Caco-2 (cell line): Measurements from ENCODE around the gene OSBPL5. TPM values are rescaled to one million over a fixed set of nuclear protein-coding genes. Genes with fewer than 3 reads are reported as not detected.

Experiments used
- BruUV-seq: library from RNA; stranded (reverse); fragments of 400-500 nt; replicated peaks from 2 replicates; lab custom pipeline; 2021; lab: Mats Ljungman, UMichigan
- CTCF ChIA-PET: fragments of 300-600 bp; sonication (Branson Sonifier 250); formaldehyde crosslinking; loops from one replicate; lab custom pipeline; 2022; ENCODE audit warnings: antibody characterized with exemption; lab: Charles Lee
- POLR2A ChIA-PET: fragments of 300-600 bp; sonication (Branson Sonifier 250); formaldehyde crosslinking; loops from one replicate; lab custom pipeline; 2022; ENCODE audit warnings: antibody characterized with exemption; lab: Charles Lee
- DNase-seq, 2 experiments: peaks; one replicate each; pipeline versions ENCODE4 v3.0.0 to v3.0.0-alpha.2; 2020 to 2022
- H3K27me3 ChIP-seq: replicated peaks from 2 replicates; pipeline ENCODE4 v1.6.0; 2011; ENCODE audit warnings: low read length; ENCODE audit not compliant: control insufficient read depth, insufficient read depth
- H3K36me3 ChIP-seq: 2 replicates; pipeline ENCODE4 v1.5.1; 2011; ENCODE audit warnings: low read length; ENCODE audit not compliant: control insufficient read depth, insufficient read depth
- H3K4me1 ChIP-seq: fragments of 250-450 bp; sonication (Bioruptor Pico); 2 replicates; pipeline ENCODE4 v1.5.1; 2020; ENCODE audit warnings: mild to moderate bottlenecking
- H3K4me3 ChIP-seq: 2 replicates; pipeline ENCODE4 v1.5.1; 2011; ENCODE audit warnings: low read depth, mild to moderate bottlenecking, control low read depth, low read length
- H3K9me3 ChIP-seq: fragments of 250-450 bp; sonication (Bioruptor Pico); 2 replicates; pipeline ENCODE4 v1.5.1; 2020; ENCODE audit warnings: mild to moderate bottlenecking, moderate library complexity
- H3K27ac Mint-ChIP-seq: one replicate; pipeline ENCODE4 v1.8.0; 2022; ENCODE audit warnings: mixed read lengths; ENCODE audit not compliant: unreplicated experiment
- H3K27me3 Mint-ChIP-seq: one replicate; pipeline ENCODE4 v1.8.0; 2022; ENCODE audit warnings: mixed read lengths; ENCODE audit not compliant: insufficient read depth, unreplicated experiment
- H3K36me3 Mint-ChIP-seq: one replicate; pipeline ENCODE4 v1.8.0; 2022; ENCODE audit warnings: mild to moderate bottlenecking, mixed read lengths; ENCODE audit not compliant: insufficient read depth, unreplicated experiment
- H3K4me1 Mint-ChIP-seq: one replicate; pipeline ENCODE4 v1.8.0; 2022; ENCODE audit warnings: low read depth, mixed read lengths; ENCODE audit not compliant: unreplicated experiment
- H3K4me3 Mint-ChIP-seq: one replicate; pipeline ENCODE4 v1.8.0; 2022; ENCODE audit warnings: mild to moderate bottlenecking, moderate library complexity, mixed read lengths; ENCODE audit not compliant: unreplicated experiment
- H3K9me3 Mint-ChIP-seq: one replicate; pipeline ENCODE4 v1.8.0; 2022; ENCODE audit warnings: mixed read lengths; ENCODE audit not compliant: unreplicated experiment
- intact Hi-C: fragments of 100-400 bp; cut with micrococcal nuclease; formaldehyde crosslinking; loops from one replicate; pipeline ENCODE4 v1.10.0; 2022; ENCODE audit not compliant: unreplicated experiment
- total RNA-seq: library from RNA; stranded (reverse); gene quantifications from 2 replicates; pipeline ENCODE4 v1.2.3, GENCODE V29; 2022
- TF ChIP-seq, protein P1 (sequence below), 2 experiments: fragments of 200-600 bp in 1 of 2; IDR thresholded peaks; 1 replicate in 1 of 2; 2 replicates in 1 of 2; pipeline versions ENCODE4 v1.5.1 to v1.8.0; 2011 to 2022; ENCODE audit warnings: antibody characterized with exemption in 1 of 2, control low read depth in 1 of 2, inconsistent platforms in 1 of 2, low read depth in 1 of 2, low read length in 1 of 2, mild to moderate bottlenecking in 1 of 2, moderate library complexity in 1 of 2; ENCODE audit not compliant: insufficient read depth in 1 of 2, severe bottlenecking in 1 of 2, unreplicated experiment in 1 of 2

The OSBPL5 gene
- total RNA-seq, 1 experiment from 2014 or later: 4.9 TPM

GRCh38 chr11:3208272-3208671, 43.2 kb upstream of the OSBPL5 start:
- TF ChIP-seq, protein P1, sequence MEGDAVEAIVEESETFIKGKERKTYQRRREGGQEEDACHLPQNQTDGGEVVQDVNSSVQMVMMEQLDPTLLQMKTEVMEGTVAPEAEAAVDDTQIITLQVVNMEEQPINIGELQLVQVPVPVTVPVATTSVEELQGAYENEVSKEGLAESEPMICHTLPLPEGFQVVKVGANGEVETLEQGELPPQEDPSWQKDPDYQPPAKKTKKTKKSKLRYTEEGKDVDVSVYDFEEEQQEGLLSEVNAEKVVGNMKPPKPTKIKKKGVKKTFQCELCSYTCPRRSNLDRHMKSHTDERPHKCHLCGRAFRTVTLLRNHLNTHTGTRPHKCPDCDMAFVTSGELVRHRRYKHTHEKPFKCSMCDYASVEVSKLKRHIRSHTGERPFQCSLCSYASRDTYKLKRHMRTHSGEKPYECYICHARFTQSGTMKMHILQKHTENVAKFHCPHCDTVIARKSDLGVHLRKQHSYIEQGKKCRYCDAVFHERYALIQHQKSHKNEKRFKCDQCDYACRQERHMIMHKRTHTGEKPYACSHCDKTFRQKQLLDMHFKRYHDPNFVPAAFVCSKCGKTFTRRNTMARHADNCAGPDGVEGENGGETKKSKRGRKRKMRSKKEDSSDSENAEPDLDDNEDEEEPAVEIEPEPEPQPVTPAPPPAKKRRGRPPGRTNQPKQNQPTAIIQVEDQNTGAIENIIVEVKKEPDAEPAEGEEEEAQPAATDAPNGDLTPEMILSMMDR (IDR thresholded peaks at IDR 0.05; ENCODE audit: insufficient read depth in 1 of 2, low read depth in 1 of 2, low read length in 1 of 2, severe bottlenecking in 1 of 2, unreplicated experiment in 1 of 2): no peak
- POLR2A ChIA-PET: no interaction called here

GRCh38 chr11:3207526-3208189, 42.5 kb upstream of the OSBPL5 start:
- Mint-ChIP-seq H3K9me3 (no peaks in the 10 kb centered on the region), H3K27ac (no peak overlapping the region), H3K4me1 (no peaks in the 10 kb centered on the region), H3K4me3 (no peak overlapping the region), H3K27me3 (peaks cover 6% of the 10 kb centered on the region), H3K36me3 (no peaks in the 10 kb centered on the region)
- intact Hi-C loops: no loop called here
- no peak for DNase-seq
- TF ChIP-seq, protein P1 (IDR thresholded peaks at IDR 0.05; ENCODE audit: insufficient read depth in 1 of 2, low read depth in 1 of 2, low read length in 1 of 2, severe bottlenecking in 1 of 2, unreplicated experiment in 1 of 2): no peak
- POLR2A ChIA-PET: no interaction called here
- Histone ChIP-seq H3K4me3 (no peak overlapping the region), H3K9me3 (peaks cover 3% of the 10 kb centered on the region; the same call in 1 of the 2 replicates), H3K36me3 (no peaks in the 10 kb centered on the region), H3K27me3 (no peaks in the 10 kb centered on the region; the same call in 1 of the 2 replicates), H3K4me1 (no peaks in the 10 kb centered on the region)
- CTCF ChIA-PET: no interaction called here
- BruUV-seq: no TSS peak

More at GRCh38 chr11:3208272-3208671, 43.2 kb upstream of the OSBPL5 start:
- CTCF ChIA-PET: no interaction called here
- no peaks in the 10 kb centered on the region for H3K4me1 Mint-ChIP-seq
- H3K36me3 ChIP-seq: no peaks in the 10 kb centered on the region
- intact Hi-C loops: no loop called here
- no peak overlapping the region for H3K27ac Mint-ChIP-seq
- no peak for DNase-seq
- no peaks in the 10 kb centered on the region for H3K4me1 ChIP-seq
- no peak overlapping the region for H3K4me3 Mint-ChIP-seq
- peaks cover 6% of the 10 kb centered on the region for H3K27me3 Mint-ChIP-seq
- no TSS peak for BruUV-seq
- H3K4me3 ChIP-seq: no peak overlapping the region
- no peaks in the 10 kb centered on the region for H3K9me3 Mint-ChIP-seq
- H3K27me3 ChIP-seq: no peaks in the 10 kb centered on the region; the same call in 1 of the 2 replicates
- peaks cover 3% of the 10 kb centered on the region; the same call in 1 of the 2 replicates for H3K9me3 ChIP-seq
- H3K36me3 Mint-ChIP-seq: no peaks in the 10 kb centered on the region

DNA sequence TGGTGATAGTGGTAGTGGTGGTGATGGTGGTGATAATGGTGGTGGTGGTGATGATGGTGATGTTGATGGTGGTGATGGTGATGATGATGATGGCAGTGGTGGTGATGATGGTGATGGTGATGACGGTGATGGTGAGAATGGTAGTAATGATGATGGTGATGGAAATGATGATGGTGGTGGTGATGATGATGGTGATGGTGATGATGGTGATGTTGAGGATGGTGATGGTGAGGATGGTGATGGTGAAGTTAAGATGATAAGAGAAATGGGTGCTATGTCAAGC, 41.8 kb upstream of the OSBPL5 start:
- no peak overlapping the region for H3K4me3 Mint-ChIP-seq
- intact Hi-C loops: no loop called here
- Histone ChIP-seq H3K27me3 (peaks cover 1% of the 10 kb centered on the region; the same call in 1 of the 2 replicates), H3K9me3 (peaks cover 3% of the 10 kb centered on the region; the same call in 1 of the 2 replicates), H3K36me3 (no peaks in the 10 kb centered on the region), H3K4me1 (no peaks in the 10 kb centered on the region), H3K4me3 (no peak overlapping the region)
- H3K36me3 Mint-ChIP-seq: no peaks in the 10 kb centered on the region
- peaks cover 6% of the 10 kb centered on the region for H3K27me3 Mint-ChIP-seq
- no TSS peak for BruUV-seq
- TF ChIP-seq, protein P1 (IDR thresholded peaks at IDR 0.05; ENCODE audit: insufficient read depth in 1 of 2, low read depth in 1 of 2, low read length in 1 of 2, severe bottlenecking in 1 of 2, unreplicated experiment in 1 of 2): no peak
- ChIA-PET POLR2A (no interaction called here), CTCF (no interaction called here)
- DNase-seq: no peak
- H3K4me1 Mint-ChIP-seq: no peaks in the 10 kb centered on the region
- H3K27ac Mint-ChIP-seq: no peak overlapping the region
- H3K9me3 Mint-ChIP-seq: no peaks in the 10 kb centered on the region
